HCT116 (cell line): ENCODE data around the gene LY86. TPM values are rescaled to one million over a fixed set of nuclear protein-coding genes. Genes with fewer than 3 reads are reported as not detected.

ENCODE experiments used
- ATAC-seq: fragments of 200-7000 bp; cut with Tn5 transposase; 2 replicates; pipeline ENCODE4 v1.9.1; 2020; ENCODE audit warnings: mild to moderate bottlenecking, moderate library complexity
- BruUV-seq: library from RNA; stranded (reverse); fragments of 400-500 nt; replicated peaks from 2 replicates; lab custom pipeline; 2021; lab: Mats Ljungman, UMichigan
- CTCF ChIA-PET: fragments of 300-600 bp; sonication (Branson Sonifier 250); formaldehyde crosslinking; loops from one replicate; lab custom pipeline; 2021; ENCODE audit warnings: antibody characterized with exemption; lab: Charles Lee
- POLR2A ChIA-PET: fragments of 300-600, 350-600 bp; sonication (Branson Sonifier 250); formaldehyde crosslinking; loops from one replicate; lab custom pipeline; 2021; ENCODE audit warnings: antibody characterized with exemption; lab: Charles Lee
- RAD21 ChIA-PET, 2 experiments: fragments of 300-600 bp; sonication (Branson Sonifier 250); formaldehyde crosslinking; loops; one replicate each; lab custom pipeline; 2023; ENCODE audit warnings: low total read pairs in 2 of 2; ENCODE audit not compliant: uncharacterized antibody in 2 of 2, unreplicated experiment in 2 of 2, low non-redundant PET in 1 of 2; lab: Charles Lee
- DNase-seq: peaks from one replicate; pipeline ENCODE4 v3.0.0-alpha.2; 2010; ENCODE audit warnings: low read depth, low spot score
- H2AFZ ChIP-seq: fragments of 200-600 bp; shearing (Covaris generic), sonication (generic); 2 replicates; pipeline ENCODE4 v1.6.1; 2017; ENCODE audit warnings: low read depth, mixed run types, mixed read lengths, antibody characterized with exemption, low read length; ENCODE audit not compliant: poor library complexity, severe bottlenecking
- H3K27ac ChIP-seq: 2 replicates; pipeline ENCODE4 v1.5.1; 2012; ENCODE audit warnings: low read depth, low read length
- H3K27me3 ChIP-seq: fragments of 200-600 bp; sonication (generic); 2 replicates; pipeline ENCODE4 v1.6.1; 2016; ENCODE audit warnings: mixed run types, low read length, mixed read lengths; ENCODE audit not compliant: insufficient read depth
- H3K36me3 ChIP-seq, 2 experiments: fragments of 200-500 bp in 1 of 2; fragments of 200-600 bp in 1 of 2; sonication (Bioruptor generic) in 1 of 2; sonication (generic) in 1 of 2; 2 replicates each; pipeline versions ENCODE4 v1.5.1 to v1.6.1; 2014 to 2016; ENCODE audit warnings: low read length in 2 of 2, inconsistent platforms in 1 of 2, mixed read lengths in 1 of 2, mixed run types in 1 of 2; ENCODE audit not compliant: insufficient read depth in 2 of 2, control insufficient read depth in 1 of 2
- H3K4me1 ChIP-seq, 2 experiments: fragments of 200-600 bp in 1 of 2; sonication (generic) in 1 of 2; 2 replicates each; pipeline versions ENCODE4 v1.5.1 to v1.6.1; 2012 to 2017; ENCODE audit warnings: low read length in 2 of 2, inconsistent platforms in 1 of 2, mild to moderate bottlenecking in 1 of 2, mixed read lengths in 1 of 2, mixed run types in 1 of 2, moderate library complexity in 1 of 2; ENCODE audit not compliant: insufficient read depth in 2 of 2, control insufficient read depth in 1 of 2
- H3K4me2 ChIP-seq: fragments of 200-600 bp; sonication (generic); 2 replicates; pipeline ENCODE4 v1.6.1; 2017; ENCODE audit warnings: mixed run types, low read length, mixed read lengths
- H3K4me3 ChIP-seq, 2 experiments: fragments of 200-600 bp in 1 of 2; sonication (generic) in 1 of 2; replicated peaks in 1 of 2; 2 replicates each; pipeline ENCODE4 v1.5.1; 2011 to 2016; ENCODE audit warnings: low read length in 2 of 2, control low read depth in 1 of 2, low read depth in 1 of 2, mild to moderate bottlenecking in 1 of 2, mixed read lengths in 1 of 2, mixed run types in 1 of 2
- H3K79me2 ChIP-seq: fragments of 200-600 bp; sonication (generic); 2 replicates; pipeline ENCODE4 v1.6.1; 2017; ENCODE audit warnings: mild to moderate bottlenecking, mixed run types, low read length, moderate library complexity, mixed read lengths; ENCODE audit not compliant: insufficient read depth
- H3K9ac ChIP-seq: fragments of 200-600 bp; sonication (generic); 2 replicates; pipeline ENCODE4 v1.6.1; 2016; ENCODE audit warnings: low read length, mixed read lengths
- H3K9me2 ChIP-seq: fragments of 200-600 bp; sonication (generic), shearing (Covaris generic); 2 replicates; pipeline ENCODE4 v1.6.1; 2017; ENCODE audit warnings: mixed run types, mild to moderate bottlenecking, moderate library complexity; ENCODE audit not compliant: insufficient read depth
- H3K9me3 ChIP-seq, 2 experiments: fragments of 200-500 bp in 1 of 2; fragments of 200-600 bp in 1 of 2; sonication (Bioruptor generic) in 1 of 2; sonication (generic) in 1 of 2; 2 replicates each; pipeline ENCODE4 v1.6.1; 2014 to 2017; ENCODE audit warnings: low read length in 2 of 2, mixed read lengths in 2 of 2, inconsistent platforms in 1 of 2, low read depth in 1 of 2, mild to moderate bottlenecking in 1 of 2, mixed run types in 1 of 2, moderate library complexity in 1 of 2; ENCODE audit not compliant: control insufficient read depth in 1 of 2, insufficient read depth in 1 of 2
- H4K20me1 ChIP-seq: fragments of 200-600 bp; sonication (generic), shearing (Covaris generic); 2 replicates; pipeline ENCODE4 v1.6.1; 2017; ENCODE audit warnings: mixed run types, mild to moderate bottlenecking, moderate library complexity; ENCODE audit not compliant: insufficient read depth
- ATF3 ChIP-seq: IDR thresholded peaks from 2 replicates; pipeline ENCODE4 v1.6.1; 2012
- EGR1 ChIP-seq: IDR thresholded peaks from 2 replicates; pipeline ENCODE4 v1.6.1; 2012; ENCODE audit warnings: low read depth
- ELF1 ChIP-seq: IDR thresholded peaks from 2 replicates; pipeline ENCODE4 v1.6.1; 2012; ENCODE audit warnings: low read depth, borderline replicate concordance
- EZH2 ChIP-seq: fragments of 200-600 bp; sonication (generic); IDR thresholded peaks from 2 replicates; pipeline ENCODE4 v1.6.1; 2017; ENCODE audit warnings: antibody characterized with exemption, mixed run types
- EZH2phosphoT487 ChIP-seq: fragments of 200-600 bp; IDR thresholded peaks from 2 replicates; pipeline ENCODE4 v1.6.1; 2018; ENCODE audit warnings: antibody characterized with exemption, borderline replicate concordance
- FOSL1 ChIP-seq: IDR thresholded peaks from 2 replicates; pipeline ENCODE4 v1.6.1; 2012; ENCODE audit warnings: low read depth
- MAX ChIP-seq: IDR thresholded peaks from 2 replicates; pipeline ENCODE4 v1.6.1; 2012
- POLR2A ChIP-seq: IDR thresholded peaks from 2 replicates; pipeline ENCODE4 v1.7.0; 2011; ENCODE audit warnings: borderline replicate concordance; ENCODE audit not compliant: insufficient read depth, insufficient read length; ENCODE audit errors: extremely low read depth
- POLR2AphosphoS5 ChIP-seq: IDR thresholded peaks from 2 replicates; pipeline ENCODE4 v1.6.1; 2011; ENCODE audit warnings: mild to moderate bottlenecking, low read depth, low read length, moderate library complexity
- RAD21 ChIP-seq: IDR thresholded peaks from 2 replicates; pipeline ENCODE4 v1.6.1; 2012; ENCODE audit warnings: low read depth, mild to moderate bottlenecking
- SIN3A ChIP-seq: IDR thresholded peaks from 2 replicates; pipeline ENCODE4 v1.6.1; 2012; ENCODE audit warnings: low read depth
- TCF7L2 ChIP-seq: IDR thresholded peaks from 2 replicates; pipeline ENCODE4 v1.7.0; 2011; ENCODE audit warnings: borderline replicate concordance, inconsistent platforms; ENCODE audit not compliant: insufficient read depth, insufficient read length; ENCODE audit errors: extremely low read depth
- YY1 ChIP-seq: IDR thresholded peaks from 2 replicates; pipeline ENCODE4 v1.6.1; 2011; ENCODE audit warnings: low read length, low read depth, moderate library complexity, mild to moderate bottlenecking; ENCODE audit not compliant: insufficient replicate concordance; ENCODE audit errors: extremely low read depth
- ZFX ChIP-seq: fragments of 450-650 bp; IDR thresholded peaks from 2 replicates; pipeline ENCODE4 v1.6.1; 2017
- intact Hi-C: fragments of 100-400 bp; cut with micrococcal nuclease; formaldehyde crosslinking; loops from 2 replicates; pipeline ENCODE4 v1.10.0; 2022
- total RNA-seq: library from RNA; stranded (reverse); gene quantifications from one replicate; pipeline ENCODE4 v1.2.1, GENCODE V29; 2021; ENCODE audit not compliant: unreplicated experiment

The LY86 gene
- total RNA-seq, 1 experiment from 2014 or later: not detected

- no peak overlapping the region for H3K4me3 ChIP-seq
- H3K9me2 ChIP-seq: no peaks in the 10 kb centered on the region
- ChIA-PET RAD21 (no interaction called here), POLR2A (no interaction called here), CTCF (interaction anchor here (1.6 kb wide), 1 partner anchor 16 kb away, joined by 5 read pairs; no protein-coding TSS in a partner anchor)
- no peaks in the 10 kb centered on the region for H3K36me3 ChIP-seq
- H3K27me3 ChIP-seq: no peaks in the 10 kb centered on the region
- H3K9me3 ChIP-seq: no peaks in the 10 kb centered on the region
- BruUV-seq: no TSS peak
- no peak overlapping the region for H3K9ac ChIP-seq
- no peaks in the 10 kb centered on the region for H3K79me2 ChIP-seq
- H3K27ac ChIP-seq: no peak overlapping the region
- TF ChIP-seq SIN3A (no peak), MAX (no peak), YY1 (no peak), RAD21 (no peak), POLR2A (no peak), ZFX (no peak), POLR2AphosphoS5 (no peak), ATF3 (no peak), TCF7L2 (no peak), FOSL1 (no peak), ELF1 (no peak), EGR1 (no peak), EZH2 (no peak), EZH2phosphoT487 (no peak)
- peaks cover 0 to 4% of the 10 kb centered on the region in 2 experiments; a peak in 1 of 4 replicates for H3K4me1 ChIP-seq
- no peak overlapping the region for H3K4me2 ChIP-seq
- no peaks in the 10 kb centered on the region for H4K20me1 ChIP-seq
- no peak for ATAC-seq
- H2AFZ ChIP-seq: no peak overlapping the region
- no peak for DNase-seq
- intact Hi-C loops: no loop called here
These were observed 72.0 kb downstream of the LY86 start for GRCh38 chr6:6660339-6661045.
